Dermis blood vessel endothelial cell (primary cell): Measurements from ENCODE around the gene TMEM42. TPM values are rescaled to one million over a fixed set of nuclear protein-coding genes. Genes with fewer than 3 reads are reported as not detected.

Experiments used
- DNase-seq: peaks from one replicate; pipeline ENCODE4 v3.0.0; 2010
- total RNA-seq: library from RNA; depleted of rRNA; stranded (reverse); fragments of >200 nt; gene quantifications from 2 replicates; pipeline ENCODE4 v1.2.3, GENCODE V29; 2014

The TMEM42 gene
- total RNA-seq, 1 donor from 2014 or later, result 14.3 TPM

DNA sequence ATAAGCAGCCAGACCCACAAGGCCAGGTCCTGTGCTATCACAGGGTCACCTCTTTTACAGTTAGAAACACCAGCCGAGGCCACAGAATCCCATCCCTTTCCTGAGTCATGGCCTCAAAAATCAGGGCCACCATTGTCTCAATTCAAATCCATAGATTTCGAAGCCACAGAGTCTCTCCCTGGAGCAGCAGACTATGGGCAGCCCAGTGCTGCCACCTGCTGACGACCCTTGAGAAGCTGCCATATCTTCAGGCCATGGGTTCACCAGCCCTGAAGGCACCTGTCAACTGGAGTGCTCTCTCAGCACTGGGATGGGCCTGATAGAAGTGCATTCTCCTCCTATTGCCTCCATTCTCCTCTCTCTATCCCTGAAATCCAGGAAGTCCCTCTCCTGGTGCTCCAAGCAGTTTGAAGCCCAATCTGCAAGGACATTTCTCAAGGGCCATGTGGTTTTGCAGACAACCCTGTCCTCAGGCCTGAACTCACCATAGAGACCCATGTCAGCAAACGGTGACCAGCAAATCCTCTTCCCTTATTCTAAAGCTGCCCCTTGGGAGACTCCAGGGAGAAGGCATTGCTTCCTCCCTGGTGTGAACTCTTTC, 52.3 kb downstream of the TMEM42 start:
- peak; percentile 87 for DNase-seq

DNA sequence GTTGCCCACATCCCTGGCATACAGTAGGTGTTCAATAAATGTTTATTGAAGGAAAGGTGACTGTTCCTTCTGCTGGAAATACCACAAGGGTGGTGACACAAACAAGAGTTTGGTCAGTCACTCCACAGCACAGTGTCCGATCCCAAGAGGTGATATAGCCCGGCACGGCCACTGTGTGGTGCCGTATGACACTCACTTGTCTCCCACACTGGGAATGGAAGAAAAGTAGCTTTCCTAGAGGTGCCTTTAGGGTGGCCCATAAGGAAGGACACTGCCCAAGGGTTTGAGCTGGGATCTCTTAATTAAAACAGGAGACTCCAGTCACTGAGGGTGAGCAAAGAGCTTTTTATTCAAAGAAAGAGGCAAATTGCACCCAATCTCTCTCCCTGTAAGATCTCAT, 53.2 kb downstream of the TMEM42 start:
- peak; percentile 48 for DNase-seq

Other genes with a start within 250 kb of the TMEM42 start
- 11.0 and 11.4 TPM in 2 replicates for gene ZNF197, start 236.9 kb upstream of the TMEM42 start, total RNA-seq
- gene ZNF35, start 213.2 kb upstream of the TMEM42 start, total RNA-seq, result 18.5 and 23.1 TPM in 2 replicates
- gene ZNF502, start 149.3 kb upstream of the TMEM42 start, total RNA-seq, result 3.6 and 4.1 TPM in 2 replicates
- gene ZNF501, start 132.3 kb upstream of the TMEM42 start, total RNA-seq, result 4.2 and 5.4 TPM in 2 replicates
- 23.0 and 23.9 TPM in 2 replicates for gene KIAA1143, start 100.3 kb upstream of the TMEM42 start, total RNA-seq
- 7.5 and 21.2 TPM in 2 replicates for gene KIF15, start 100.1 kb upstream of the TMEM42 start, total RNA-seq
- 0.14 TPM in 1 of 2 replicates, not detected in the other for gene TGM4, start 12.7 kb downstream of the TMEM42 start, total RNA-seq
- gene ZDHHC3, start 114.3 kb downstream of the TMEM42 start, total RNA-seq, result 69.4 and 98.2 TPM in 2 replicates
- 39.1 and 50.4 TPM in 2 replicates for gene EXOSC7, start 114.3 kb downstream of the TMEM42 start, total RNA-seq
- 0.88 and 6.3 TPM in 2 replicates for gene CLEC3B, start 164.4 kb downstream of the TMEM42 start, total RNA-seq